Type B pancreatic cell (in vitro differentiated cells): ENCODE data around the gene CPSF3. TPM values are rescaled to one million over a fixed set of nuclear protein-coding genes. Genes with fewer than 3 reads are reported as not detected.

Experiments used
- DNase-seq: peaks from one replicate; pipeline ENCODE4 v3.0.0; 2021; ENCODE audit warnings: mixed read lengths; ENCODE audit not compliant: unreplicated experiment; ENCODE audit errors: extremely low spot score
- H3K27ac Mint-ChIP-seq: 2 replicates; pipeline ENCODE4 v1.8.0; 2021; ENCODE audit warnings: mild to moderate bottlenecking, mixed read lengths
- H3K27me3 Mint-ChIP-seq: 2 replicates; pipeline ENCODE4 v1.8.0; 2021; ENCODE audit warnings: mixed read lengths
- H3K36me3 Mint-ChIP-seq: 2 replicates; pipeline ENCODE4 v1.8.0; 2021; ENCODE audit warnings: mixed read lengths
- H3K4me1 Mint-ChIP-seq: one replicate; pipeline ENCODE4 v1.8.0; 2021; ENCODE audit warnings: mixed read lengths; ENCODE audit not compliant: unreplicated experiment
- H3K4me3 Mint-ChIP-seq: 2 replicates; pipeline ENCODE4 v1.8.0; 2021; ENCODE audit warnings: mild to moderate bottlenecking, mixed read lengths
- H3K9me3 Mint-ChIP-seq: 2 replicates; pipeline ENCODE4 v1.8.0; 2021; ENCODE audit warnings: mixed read lengths
- CTCF ChIP-seq: fragments of 200-600 bp; sonication (generic); conservative IDR thresholded peaks from 2 replicates; pipeline ENCODE4 v1.5.0; 2021; ENCODE audit warnings: antibody characterized with exemption, mild to moderate bottlenecking
- total RNA-seq: library from RNA; stranded (reverse); gene quantifications from 2 replicates; pipeline ENCODE4 v1.2.1, GENCODE V29; 2021; ENCODE audit warnings: low replicate concordance

CPSF3 gene
- total RNA-seq, 1 donor from 2014 or later = 60.6 TPM

- Mint-ChIP-seq H3K36me3 (peaks cover 31% of the 10 kb centered on the region), H3K27me3 (no peaks in the 10 kb centered on the region), H3K4me3 (no peak overlapping the region), H3K27ac (no peak overlapping the region), H3K4me1 (peaks cover 12% of the 10 kb centered on the region), H3K9me3 (no peaks in the 10 kb centered on the region)
- DNase-seq = no peak
- no peak for TF ChIP-seq CTCF
Observed at GRCh38 chr2:9480157-9480556, 56.7 kb downstream of the CPSF3 start.

GRCh38 chr2:9483107-9483506, 59.7 kb downstream of the CPSF3 start:
- H3K27me3 Mint-ChIP-seq = no peaks in the 10 kb centered on the region
- H3K9me3 Mint-ChIP-seq = no peaks in the 10 kb centered on the region
- H3K4me1 Mint-ChIP-seq = no peaks in the 10 kb centered on the region
- DNase-seq = no peak
- no peak for TF ChIP-seq CTCF
- peaks cover 21% of the 10 kb centered on the region for H3K36me3 Mint-ChIP-seq
- no peak overlapping the region for H3K4me3 Mint-ChIP-seq
- H3K27ac Mint-ChIP-seq = peak overlapping the region; percentile 14

- Mint-ChIP-seq H3K4me3 (no peak overlapping the region), H3K27ac (no peak overlapping the region), H3K9me3 (no peaks in the 10 kb centered on the region), H3K4me1 (no peaks in the 10 kb centered on the region), H3K36me3 (peaks cover 22% of the 10 kb centered on the region), H3K27me3 (no peaks in the 10 kb centered on the region)
- no peak for DNase-seq
- TF ChIP-seq CTCF = no peak
Observed at GRCh38 chr2:9484533-9484932, 61.1 kb downstream of the CPSF3 start.

- no peak overlapping the region for H3K4me3 Mint-ChIP-seq
- no peaks in the 10 kb centered on the region for H3K27me3 Mint-ChIP-seq
- peaks cover 37% of the 10 kb centered on the region for H3K36me3 Mint-ChIP-seq
- DNase-seq = no peak
- TF ChIP-seq CTCF = no peak
- H3K9me3 Mint-ChIP-seq = no peaks in the 10 kb centered on the region
- no peak overlapping the region for H3K27ac Mint-ChIP-seq
- H3K4me1 Mint-ChIP-seq = peaks cover 5% of the 10 kb centered on the region
Observed at GRCh38 chr2:9488583-9489547, 65.4 kb downstream of the CPSF3 start.

GRCh38 chr2:9490789-9491188, 67.3 kb downstream of the CPSF3 start:
- Mint-ChIP-seq H3K4me3 (no peak overlapping the region), H3K9me3 (no peaks in the 10 kb centered on the region), H3K36me3 (peaks cover 29% of the 10 kb centered on the region), H3K4me1 (peaks cover 5% of the 10 kb centered on the region), H3K27ac (peak overlapping the region; percentile 18), H3K27me3 (no peaks in the 10 kb centered on the region)
- DNase-seq = no peak
- TF ChIP-seq CTCF = no peak
